HG03520 (cell line): ENCODE measurements around the gene CCDC175.

Experiments used
- ATAC-seq: cut with Tn5 transposase; IDR thresholded peaks from one replicate; pipeline ENCODE4 v1.9.1; 2021; ENCODE audit warnings: mild to moderate bottlenecking, moderate library complexity; ENCODE audit not compliant: unreplicated experiment

CCDC175 gene

DNA sequence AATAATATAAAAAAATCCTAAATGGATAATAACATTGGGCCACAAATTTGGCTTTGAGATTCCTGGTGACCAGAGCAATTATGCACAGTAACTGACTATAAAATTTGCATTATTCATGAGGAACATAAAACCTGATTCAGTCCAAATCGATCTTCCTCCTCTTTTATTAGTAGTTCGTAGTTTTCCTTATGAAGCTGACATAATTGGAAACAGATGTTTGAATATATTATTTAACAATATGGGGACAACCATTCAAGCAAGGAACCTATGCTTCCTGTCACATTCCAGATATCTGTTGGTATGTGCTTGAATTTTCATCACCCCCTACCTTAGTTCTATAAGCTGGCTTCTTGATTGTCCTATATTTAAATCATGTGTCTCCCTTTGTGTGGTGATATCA, 34.9 kb downstream of the CCDC175 start:
- no peak for ATAC-seq

GRCh38 chr14:59540852-59541251, 35.8 kb downstream of the CCDC175 start:
- no peak for ATAC-seq

DNA sequence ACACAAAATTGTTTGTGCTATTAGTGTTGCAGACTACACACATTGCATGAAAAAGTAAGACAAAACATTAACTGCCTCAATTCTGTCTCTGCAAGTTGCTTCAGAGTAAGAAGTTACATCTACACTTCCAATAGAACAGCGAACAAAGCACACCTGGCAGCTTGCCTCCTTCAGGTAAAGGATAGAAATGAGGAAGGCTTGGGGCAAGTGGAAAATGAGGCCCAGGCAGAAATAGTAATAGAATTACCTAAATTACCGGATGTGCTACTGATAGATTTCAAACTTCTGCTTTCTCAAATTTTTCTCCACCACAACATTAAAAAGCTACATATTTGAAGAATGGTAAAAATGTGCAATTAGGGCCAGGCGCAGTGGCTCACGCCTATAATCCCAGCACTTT, 37.7 kb downstream of the CCDC175 start:
- ATAC-seq: no peak

DNA sequence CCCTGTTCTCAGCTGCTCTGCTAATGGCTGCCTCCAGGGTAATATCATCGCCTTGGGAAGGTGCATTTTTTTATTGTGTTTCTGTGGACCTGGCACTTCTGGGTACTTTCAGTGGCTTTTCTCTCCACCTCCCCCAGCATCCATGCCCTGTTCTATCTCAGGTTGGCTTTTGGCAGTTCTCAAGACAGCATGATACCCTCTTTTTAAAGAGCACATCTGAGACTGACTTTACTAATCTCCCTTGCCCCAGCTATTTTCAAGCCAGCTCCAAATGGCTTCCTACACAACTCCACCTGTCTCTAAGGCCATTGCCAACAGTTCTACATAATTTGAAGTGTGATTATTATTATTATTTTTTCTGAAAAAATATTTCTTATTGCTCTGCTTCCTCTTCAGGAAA, 39.1 kb downstream of the CCDC175 start:
- ATAC-seq: no peak

DNA sequence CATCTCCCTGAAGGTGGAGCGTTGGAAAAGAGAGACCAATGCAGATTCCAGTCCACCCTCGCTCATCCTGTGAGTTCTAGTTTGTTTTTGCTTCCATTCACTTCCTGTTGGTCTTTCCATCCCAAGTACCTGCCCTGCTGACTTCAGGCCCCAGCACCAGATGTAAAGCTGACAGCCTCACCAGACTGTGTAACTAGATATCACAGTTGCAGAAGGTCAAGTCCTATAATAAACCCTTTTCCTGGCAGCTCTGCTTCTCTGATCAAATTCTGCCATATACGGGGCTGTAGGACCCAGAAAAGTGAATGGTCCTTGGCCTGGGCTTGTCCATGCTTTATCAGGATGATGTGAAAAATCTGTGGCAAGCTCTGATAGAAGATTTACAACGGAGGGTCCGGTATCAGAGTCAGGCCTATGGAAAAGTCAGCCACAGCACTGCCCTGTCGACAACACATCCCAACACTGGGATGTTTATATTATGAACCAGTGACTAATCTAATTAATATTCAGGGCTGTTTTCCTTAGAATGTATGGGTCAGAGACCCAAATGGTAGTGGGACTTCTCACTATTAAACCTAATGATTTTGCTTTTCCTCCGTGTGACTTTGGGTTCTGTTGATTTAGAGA, 42.1 kb downstream of the CCDC175 start:
- ATAC-seq: no peak

- no peak for ATAC-seq
These were observed 44.2 kb downstream of the CCDC175 start for GRCh38 chr14:59532419-59532818.

DNA sequence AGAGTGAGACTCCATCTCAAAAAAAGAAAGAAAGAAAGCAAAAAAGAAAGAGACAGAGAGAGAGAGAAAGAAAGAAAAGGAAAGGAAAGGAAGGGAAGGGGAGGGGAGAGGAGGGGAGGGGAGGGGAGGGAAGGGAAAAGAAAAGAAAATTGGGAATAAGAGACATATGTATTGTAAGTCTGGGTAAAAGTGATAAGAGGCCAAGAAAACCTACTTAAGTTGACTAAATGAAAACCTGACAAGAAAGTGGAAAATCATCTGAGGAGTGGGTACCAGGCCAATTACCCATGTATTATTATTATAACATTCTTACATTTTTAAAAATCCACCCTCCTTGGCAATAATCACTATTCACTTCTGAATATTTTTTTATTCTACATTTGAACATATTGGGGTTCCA, 46.3 kb downstream of the CCDC175 start:
- ATAC-seq: no peak

GRCh38 chr14:59529189-59529588, 47.4 kb downstream of the CCDC175 start:
- no peak for ATAC-seq

GRCh38 chr14:59520224-59520623, 56.4 kb downstream of the CCDC175 start:
- no peak for ATAC-seq

GRCh38 chr14:59511916-59512575, 64.6 kb downstream of the CCDC175 start:
- ATAC-seq: no peak

- ATAC-seq: no peak
These were observed 65.6 kb downstream of the CCDC175 start for GRCh38 chr14:59510966-59511365.

DNA sequence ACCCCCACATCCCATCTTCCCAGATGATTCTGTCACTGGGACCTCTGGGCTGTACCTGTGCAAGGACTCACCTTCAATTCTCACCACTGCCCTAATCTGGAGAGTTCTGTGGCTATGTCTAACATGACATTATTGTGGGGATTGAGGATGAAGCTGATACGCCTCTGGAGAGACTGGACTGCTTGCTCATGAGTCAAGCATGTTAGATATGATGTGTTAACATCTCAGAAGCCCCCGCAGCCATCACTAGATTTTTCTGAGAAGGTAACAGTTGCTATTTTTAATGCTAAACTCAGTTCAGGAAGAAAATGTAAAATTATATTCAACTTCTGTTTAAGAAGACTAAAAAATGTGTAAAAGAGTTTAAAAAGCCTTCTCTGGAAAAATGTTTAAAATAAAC, 66.6 kb downstream of the CCDC175 start:
- no peak for ATAC-seq

GRCh38 chr14:59509101-59509500, 67.5 kb downstream of the CCDC175 start:
- ATAC-seq: no peak

GRCh38 chr14:59507752-59508103, 68.9 kb downstream of the CCDC175 start:
- no peak for ATAC-seq

GRCh38 chr14:59507063-59507751, 69.4 kb downstream of the CCDC175 start:
- peak; percentile 62 for ATAC-seq

- no peak for ATAC-seq
These were observed 73.4 kb downstream of the CCDC175 start for GRCh38 chr14:59503256-59503655.

DNA sequence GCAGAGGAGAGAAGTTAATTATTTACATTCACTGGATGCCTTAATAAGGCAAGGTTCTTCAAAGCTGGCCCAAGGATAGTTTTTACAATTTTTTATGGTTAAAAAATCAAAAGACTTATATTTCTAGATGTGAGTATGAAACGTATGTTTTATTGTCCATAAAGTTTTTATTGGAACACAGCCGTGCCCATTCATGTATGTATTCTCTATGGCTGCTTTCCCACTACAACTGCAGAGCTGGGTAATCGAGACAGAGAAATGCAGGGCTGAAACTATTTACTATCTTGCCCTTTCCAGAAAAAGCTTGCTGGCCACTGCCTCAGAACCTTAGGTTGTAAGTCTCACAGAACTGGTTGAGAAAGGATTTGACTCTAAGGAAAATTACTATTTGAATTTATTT, 75.9 kb downstream of the CCDC175 start:
- no peak for ATAC-seq

GRCh38 chr14:59492384-59492783, 84.2 kb downstream of the CCDC175 start:
- no peak for ATAC-seq

DNA sequence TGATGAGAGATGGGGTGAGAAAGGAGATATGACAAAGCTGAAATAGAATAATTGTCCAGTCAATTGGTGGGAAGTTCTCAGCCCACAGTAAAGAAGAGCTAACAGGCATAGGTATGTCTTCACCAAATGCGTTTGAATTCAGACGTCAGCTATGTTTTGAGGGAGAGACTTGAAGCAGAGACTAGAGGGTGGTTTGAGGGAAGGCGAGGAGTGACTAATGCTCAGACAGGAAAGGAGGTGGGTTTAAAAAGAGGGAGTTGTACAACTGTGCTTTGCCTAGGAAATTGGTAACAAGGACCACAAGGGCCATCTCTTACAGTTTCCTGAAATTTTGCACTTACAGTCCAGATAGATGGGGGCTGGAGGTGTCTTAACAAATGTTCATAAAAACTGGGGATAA, 85.9 kb downstream of the CCDC175 start:
- ATAC-seq: no peak

DNA sequence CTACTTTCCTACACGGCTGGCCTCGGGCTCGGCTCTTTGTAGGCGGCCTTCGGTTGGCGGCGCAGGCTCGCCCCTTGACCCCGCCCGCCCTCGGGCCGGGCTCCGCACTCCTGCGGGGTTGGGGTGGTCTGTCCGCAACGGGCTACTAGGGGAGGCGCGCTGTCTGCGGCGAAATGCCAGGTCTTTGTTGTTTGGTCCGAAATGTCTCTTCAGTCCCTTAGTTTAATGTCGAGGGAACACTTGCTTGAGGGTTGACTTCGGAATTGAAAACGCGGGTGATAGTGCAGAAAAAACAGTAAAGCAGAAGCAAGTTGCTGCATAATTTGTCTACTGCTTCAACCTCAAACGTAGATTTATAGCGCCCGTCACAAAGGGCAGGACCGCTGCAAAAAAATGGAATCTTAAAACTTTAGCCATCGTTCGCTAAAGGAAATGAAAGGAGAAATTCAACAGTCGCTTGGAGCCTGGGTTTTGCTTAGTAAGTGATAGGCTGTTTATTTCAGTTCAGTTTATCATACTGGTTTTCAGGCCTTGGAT, 91.9 kb downstream of the CCDC175 start:
- ATAC-seq: peak; percentile 42

- ATAC-seq: peak; percentile 86
These were observed 92.6 kb downstream of the CCDC175 start, which contains the start of the genes JKAMP and L3HYPDH for GRCh38 chr14:59483819-59484638. TSS of gene JKAMP (plus strand) at chr14:59484517. CDS start at chr14:59484590, 73 bp downstream. TSS of gene L3HYPDH (minus strand) at chr14:59484408. CDS start at chr14:59484316, 92 bp downstream.
